Measurements from ENCODE around the gene CCDC183. TPM values are rescaled to one million over a fixed set of nuclear protein-coding genes. Genes with fewer than 3 reads are reported as not detected.
"Not testable (repeated sequence)": the region's sequence is repeated elsewhere in the genome, so short reads cannot be mapped to it uniquely, and the experiment has no call there.

The CCDC183 gene
- total RNA-seq, 1 donor, result 0.43 TPM

- no peak for DNase-seq (ENCODE audit: low read depth)
- no peak overlapping the region for H3K4me3 ChIP-seq (ENCODE audit: low read depth, low read length)
- no peak for TF ChIP-seq CTCF (IDR thresholded peaks at IDR 0.05; ENCODE audit: insufficient read depth, low read depth, low read length)
These were observed 41.2 kb downstream of the CCDC183 start for GRCh38 chr9:136837146-136837855.

GRCh38 chr9:136837856-136838277, 41.7 kb downstream of the CCDC183 start:
- not testable (repeated sequence) for H3K4me3 ChIP-seq (ENCODE audit: low read depth, low read length); DNase-seq (ENCODE audit: low read depth)

GRCh38 chr9:136838314-136839228, 42.4 kb downstream of the CCDC183 start:
- TF ChIP-seq CTCF (IDR thresholded peaks at IDR 0.05; ENCODE audit: insufficient read depth, low read depth, low read length), result no peak
- no peak for DNase-seq (ENCODE audit: low read depth)
- H3K4me3 ChIP-seq (ENCODE audit: low read depth, low read length), result no peak overlapping the region

GRCh38 chr9:136839229-136840139, 43.3 kb downstream of the CCDC183 start:
- TF ChIP-seq CTCF (IDR thresholded peaks at IDR 0.05; ENCODE audit: insufficient read depth, low read depth, low read length), result no peak
- H3K4me3 ChIP-seq (ENCODE audit: low read depth, low read length), result no peak overlapping the region
- no peak for DNase-seq (ENCODE audit: low read depth)

- H3K4me3 ChIP-seq (ENCODE audit: low read depth, low read length), result no peak overlapping the region
- TF ChIP-seq CTCF (IDR thresholded peaks at IDR 0.05; ENCODE audit: insufficient read depth, low read depth, low read length), result no peak
These were observed 44.2 kb downstream of the CCDC183 start for GRCh38 chr9:136840140-136840876.

GRCh38 chr9:136840877-136841645, 44.9 kb downstream of the CCDC183 start:
- peak; percentile 67 for DNase-seq (ENCODE audit: low read depth)
- no peak overlapping the region for H3K4me3 ChIP-seq (ENCODE audit: low read depth, low read length)
- no peak for TF ChIP-seq CTCF (IDR thresholded peaks at IDR 0.05; ENCODE audit: insufficient read depth, low read depth, low read length)

More at GRCh38 chr9:136840140-136840876, 44.2 kb downstream of the CCDC183 start:
- no peak for DNase-seq (ENCODE audit: low read depth)

- DNase-seq (ENCODE audit: low read depth), result not testable (repeated sequence)
These were observed 45.7 kb downstream of the CCDC183 start for GRCh38 chr9:136841646-136842379.

More at GRCh38 chr9:136841646-136842379, 45.7 kb downstream of the CCDC183 start:
- H3K4me3 ChIP-seq (ENCODE audit: low read depth, low read length), result not testable (repeated sequence)
